IPS-18a (cell line): ENCODE data around the gene STK32B.

Experiments
- H3K27ac ChIP-seq: one replicate; pipeline ENCODE4 v1.5.1; 2013; ENCODE audit warnings: low read length
- H3K27me3 ChIP-seq: one replicate; pipeline ENCODE4 v1.6.1; 2013; ENCODE audit warnings: mild to moderate bottlenecking, low read length; ENCODE audit not compliant: control insufficient read depth, insufficient read depth
- H3K36me3 ChIP-seq: one replicate; pipeline ENCODE4 v1.6.1; 2013; ENCODE audit warnings: low read depth, low read length; ENCODE audit not compliant: control insufficient read depth
- H3K4me1 ChIP-seq: one replicate; pipeline ENCODE4 v1.6.1; 2013; ENCODE audit warnings: low read depth, low read length; ENCODE audit not compliant: control insufficient read depth
- H3K4me3 ChIP-seq: one replicate; pipeline ENCODE4 v1.5.1; 2013; ENCODE audit warnings: low read length
- H3K9ac ChIP-seq: one replicate; pipeline ENCODE4 v1.6.1; 2013; ENCODE audit warnings: mild to moderate bottlenecking, low read length, moderate library complexity
- H3K9me3 ChIP-seq: one replicate; pipeline ENCODE4 v1.6.1; 2013; ENCODE audit warnings: low read depth, low read length; ENCODE audit not compliant: control insufficient read depth

STK32B gene

DNA sequence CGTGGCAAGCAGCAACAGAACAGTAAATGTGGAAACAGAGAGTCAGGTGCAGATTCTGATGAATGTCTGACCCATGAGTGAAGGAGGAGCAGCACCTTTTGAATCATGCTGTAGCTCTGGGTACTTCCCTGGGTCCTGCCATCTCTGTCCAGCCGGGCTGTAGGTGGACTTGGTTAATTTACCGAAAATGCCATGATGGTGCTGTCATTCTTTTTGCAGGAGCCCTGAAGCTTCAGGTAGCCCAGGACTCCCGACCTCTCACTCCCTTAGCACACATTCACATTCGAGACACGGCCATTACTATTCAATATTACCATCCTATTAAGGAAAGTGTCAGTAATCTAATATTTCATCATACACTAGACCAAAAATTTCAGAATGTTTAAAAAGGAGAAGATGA is 320.9 kb downstream of the STK32B start:
- Histone ChIP-seq H3K4me3 (no peak overlapping the region), H3K4me1 (no peaks in the 10 kb centered on the region), H3K27ac (no peak overlapping the region)

DNA sequence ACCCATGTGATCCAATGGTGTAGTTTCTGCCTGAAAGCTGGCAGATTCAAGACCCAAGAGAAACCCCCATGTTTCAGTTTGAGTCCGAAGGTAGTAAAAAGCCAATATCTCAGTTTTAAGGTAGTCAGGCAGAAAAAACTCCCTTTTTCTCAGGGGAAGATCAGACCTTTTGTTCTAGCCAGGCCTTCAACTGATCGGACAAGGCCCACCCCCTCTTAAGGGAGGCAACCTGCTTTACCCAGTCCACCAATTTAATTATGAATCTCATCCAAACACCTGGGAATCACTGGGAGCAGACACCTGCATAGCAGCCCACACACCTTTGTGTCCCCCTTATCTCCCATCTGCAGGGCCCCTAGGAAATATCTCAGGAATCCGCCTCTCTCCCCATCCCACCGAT is 322.0 kb downstream of the STK32B start:
- no peak overlapping the region for H3K4me3 ChIP-seq
- no peak overlapping the region for H3K9ac ChIP-seq
- H3K27me3 ChIP-seq = no peaks in the 10 kb centered on the region
- H3K36me3 ChIP-seq = no peaks in the 10 kb centered on the region
- H3K4me1 ChIP-seq = no peaks in the 10 kb centered on the region
- H3K9me3 ChIP-seq = no peaks in the 10 kb centered on the region
- H3K27ac ChIP-seq = no peak overlapping the region

More for the DNA sequence above, 320.9 kb downstream of the STK32B start:
- Histone ChIP-seq H3K36me3 (no peaks in the 10 kb centered on the region), H3K27me3 (no peaks in the 10 kb centered on the region), H3K9me3 (no peaks in the 10 kb centered on the region), H3K9ac (no peak overlapping the region)

DNA sequence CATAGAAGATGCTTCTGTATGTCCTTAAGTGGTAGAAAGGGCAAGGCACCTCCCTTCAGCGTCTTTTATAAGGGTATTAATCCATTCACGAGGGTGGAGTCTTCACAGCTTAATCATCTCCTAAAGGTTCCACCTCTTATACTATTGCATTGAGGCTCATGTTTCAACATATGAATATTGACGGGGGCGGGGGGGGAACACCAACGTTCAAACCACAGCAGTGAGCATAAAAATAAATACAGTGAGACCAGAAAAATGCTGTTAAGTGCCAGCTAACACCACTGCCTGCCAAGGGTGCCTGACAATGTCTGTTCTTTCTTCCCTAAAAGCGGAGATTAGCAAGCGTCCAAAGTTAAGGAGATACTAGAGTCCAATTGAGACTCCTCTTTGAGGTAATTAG is 323.3 kb downstream of the STK32B start:
- H3K4me3 ChIP-seq = no peak overlapping the region
- no peaks in the 10 kb centered on the region for H3K4me1 ChIP-seq
- H3K27ac ChIP-seq = no peak overlapping the region
- H3K9ac ChIP-seq = no peak overlapping the region
- H3K27me3 ChIP-seq = no peaks in the 10 kb centered on the region
- no peaks in the 10 kb centered on the region for H3K36me3 ChIP-seq
- H3K9me3 ChIP-seq = no peaks in the 10 kb centered on the region

DNA sequence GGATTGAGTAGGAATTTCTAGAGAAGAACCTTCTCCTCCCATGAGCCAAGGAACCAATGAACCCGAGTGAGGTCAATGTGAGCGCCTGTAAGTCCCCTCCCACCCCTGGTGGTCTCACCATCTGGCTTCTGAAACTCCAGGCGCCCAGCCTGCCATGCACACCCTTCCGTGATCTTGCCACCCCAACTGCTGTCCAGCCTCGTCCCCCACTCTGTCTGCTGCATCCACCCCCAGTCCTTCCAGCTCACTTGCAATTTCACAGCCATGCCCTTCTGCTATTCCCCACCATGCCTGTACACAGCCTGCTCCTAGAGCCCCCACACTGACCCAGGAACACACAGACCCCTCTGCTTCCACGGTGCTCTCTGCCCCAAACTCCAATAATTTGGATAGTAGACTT is 323.7 kb downstream of the STK32B start:
- no peaks in the 10 kb centered on the region for H3K4me1 ChIP-seq
- no peaks in the 10 kb centered on the region for H3K27me3 ChIP-seq
- no peak overlapping the region for H3K27ac ChIP-seq
- no peaks in the 10 kb centered on the region for H3K9me3 ChIP-seq
- no peak overlapping the region for H3K9ac ChIP-seq
- H3K36me3 ChIP-seq = no peaks in the 10 kb centered on the region
- no peak overlapping the region for H3K4me3 ChIP-seq

DNA sequence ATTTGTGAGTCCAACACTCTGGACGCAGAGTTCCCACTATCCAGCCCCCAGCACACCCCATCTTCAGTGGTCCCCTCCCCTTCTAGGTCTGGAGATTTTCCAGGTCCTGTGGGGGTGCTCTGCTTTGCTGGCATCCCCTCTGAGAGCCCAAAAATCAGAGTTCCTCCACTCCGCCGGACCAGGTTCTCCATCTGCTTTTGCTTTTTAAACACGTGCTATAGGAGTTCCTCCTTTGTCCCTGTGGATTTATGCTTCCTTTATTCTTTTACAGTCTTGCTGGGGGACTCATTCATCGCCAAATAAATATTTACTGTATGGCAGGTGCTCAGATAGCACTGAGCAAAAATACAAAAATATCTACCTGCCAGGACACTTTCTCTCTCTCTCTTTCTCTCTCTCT is 324.7 kb downstream of the STK32B start:
- H3K4me1 ChIP-seq = no peaks in the 10 kb centered on the region
- no peak overlapping the region for H3K4me3 ChIP-seq
- H3K9ac ChIP-seq = no peak overlapping the region
- H3K27ac ChIP-seq = no peak overlapping the region
- no peaks in the 10 kb centered on the region for H3K27me3 ChIP-seq
- H3K9me3 ChIP-seq = no peaks in the 10 kb centered on the region
- no peaks in the 10 kb centered on the region for H3K36me3 ChIP-seq

DNA sequence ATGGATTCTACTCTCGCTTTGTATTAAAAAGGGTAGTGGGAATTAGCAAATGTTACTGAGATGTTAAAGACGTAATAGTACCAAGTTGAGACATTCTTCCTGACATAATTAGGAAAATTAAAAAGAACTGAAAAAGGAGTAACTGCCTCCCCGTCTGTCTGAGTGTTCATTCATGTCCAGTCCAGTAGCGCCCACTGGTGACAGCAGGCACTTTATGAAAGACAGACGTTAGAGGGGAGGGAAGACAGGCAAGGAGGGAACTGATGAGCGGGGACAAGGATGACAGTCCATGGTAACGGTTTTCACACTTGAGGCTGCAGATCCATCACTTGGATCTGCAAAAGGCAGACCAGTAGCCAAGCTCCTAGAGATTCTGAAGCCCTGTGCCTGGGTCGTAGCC is 326.7 kb downstream of the STK32B start:
- Histone ChIP-seq H3K4me3 (no peak overlapping the region), H3K4me1 (no peaks in the 10 kb centered on the region), H3K27me3 (no peaks in the 10 kb centered on the region), H3K9ac (no peak overlapping the region), H3K36me3 (no peaks in the 10 kb centered on the region), H3K27ac (no peak overlapping the region), H3K9me3 (no peaks in the 10 kb centered on the region)

DNA sequence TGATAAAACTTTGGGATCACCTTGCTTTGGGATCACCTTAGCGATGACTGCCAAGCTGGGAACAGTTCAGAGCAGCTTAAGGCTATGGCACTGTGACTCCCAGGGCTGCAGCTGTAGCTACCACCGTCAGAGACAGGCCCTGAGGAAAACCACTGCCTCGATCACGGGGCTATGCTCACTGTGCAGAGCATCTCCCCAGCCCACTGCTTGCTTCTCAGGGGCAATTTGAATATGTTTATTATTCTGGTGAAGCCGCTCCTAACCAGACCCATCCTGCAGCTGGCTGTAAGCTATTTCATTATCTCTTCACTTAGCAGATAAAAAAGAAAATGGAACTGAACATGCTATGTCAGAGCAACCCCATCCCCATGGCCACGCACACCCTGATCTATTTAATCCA is 328.6 kb downstream of the STK32B start:
- H3K9ac ChIP-seq = no peak overlapping the region
- H3K36me3 ChIP-seq = no peaks in the 10 kb centered on the region
- no peak overlapping the region for H3K4me3 ChIP-seq
- no peak overlapping the region for H3K27ac ChIP-seq
- no peaks in the 10 kb centered on the region for H3K9me3 ChIP-seq
- no peaks in the 10 kb centered on the region for H3K27me3 ChIP-seq
- no peaks in the 10 kb centered on the region for H3K4me1 ChIP-seq

DNA sequence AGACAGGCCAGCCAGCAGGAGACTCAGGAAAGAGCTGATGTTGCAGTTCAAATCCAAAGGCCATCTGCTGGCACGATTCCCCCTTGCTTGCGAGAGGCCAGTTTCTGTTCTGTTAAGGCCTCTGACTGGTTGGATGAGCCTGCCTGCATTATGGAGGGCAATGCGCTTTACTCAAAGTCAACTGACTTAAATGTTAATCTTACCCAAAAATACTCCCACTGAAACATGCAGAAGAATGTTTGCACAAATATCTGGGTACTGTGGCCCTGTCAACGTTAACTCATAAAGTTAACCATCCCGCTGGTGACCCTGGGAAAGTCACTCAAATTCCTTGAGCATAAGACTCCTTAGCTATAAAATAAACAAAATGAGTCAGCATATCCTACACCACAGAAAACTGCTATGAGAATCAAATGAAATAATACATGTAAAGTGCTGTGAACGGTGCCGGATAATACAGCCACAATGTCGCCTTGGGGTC is 330.7 kb downstream of the STK32B start:
- Histone ChIP-seq H3K27ac (no peak overlapping the region), H3K9ac (no peak overlapping the region), H3K4me3 (no peak overlapping the region), H3K4me1 (no peaks in the 10 kb centered on the region), H3K27me3 (no peaks in the 10 kb centered on the region), H3K9me3 (no peaks in the 10 kb centered on the region), H3K36me3 (no peaks in the 10 kb centered on the region)

DNA sequence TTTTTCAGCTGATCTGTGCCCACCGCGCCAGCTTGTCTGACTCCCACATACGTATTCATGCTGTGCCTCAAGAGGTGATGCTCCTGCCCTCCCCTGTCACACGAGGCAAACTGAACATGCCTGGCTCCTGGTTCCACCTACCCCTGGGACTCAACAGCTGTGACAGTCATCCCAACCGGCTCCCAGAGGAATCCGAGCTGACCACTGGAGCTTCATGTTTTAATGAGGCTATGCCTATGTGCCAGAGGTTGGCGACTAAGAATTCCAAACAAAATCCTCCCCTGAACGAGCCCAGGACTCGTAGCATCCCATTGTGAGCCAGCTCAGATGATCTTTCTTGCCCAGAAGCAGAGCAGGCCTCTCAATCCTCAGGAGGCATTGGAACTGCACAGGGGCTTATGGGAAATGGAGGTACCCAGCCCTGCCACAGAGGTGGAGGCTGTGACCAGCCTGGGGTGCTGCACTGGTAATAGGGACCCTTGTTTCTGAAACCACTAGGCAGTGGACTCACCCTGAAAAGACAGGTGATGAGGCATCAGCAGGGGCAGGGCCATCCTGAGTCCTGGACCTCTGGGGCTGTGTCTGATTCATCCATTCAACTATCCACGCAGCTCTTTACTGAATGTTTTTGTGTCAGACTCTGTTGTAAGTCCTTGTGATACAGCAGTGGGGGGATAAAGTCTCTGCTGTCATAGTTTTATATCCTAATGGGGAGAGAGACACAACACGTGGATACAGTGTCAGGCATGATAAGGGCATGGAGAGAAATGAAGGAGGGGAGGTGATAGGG is 332.1 kb downstream of the STK32B start:
- no peaks in the 10 kb centered on the region for H3K36me3 ChIP-seq
- H3K27me3 ChIP-seq = no peaks in the 10 kb centered on the region
- H3K4me3 ChIP-seq = no peak overlapping the region
- H3K27ac ChIP-seq = no peak overlapping the region
- no peaks in the 10 kb centered on the region for H3K4me1 ChIP-seq
- H3K9ac ChIP-seq = no peak overlapping the region
- no peaks in the 10 kb centered on the region for H3K9me3 ChIP-seq

DNA sequence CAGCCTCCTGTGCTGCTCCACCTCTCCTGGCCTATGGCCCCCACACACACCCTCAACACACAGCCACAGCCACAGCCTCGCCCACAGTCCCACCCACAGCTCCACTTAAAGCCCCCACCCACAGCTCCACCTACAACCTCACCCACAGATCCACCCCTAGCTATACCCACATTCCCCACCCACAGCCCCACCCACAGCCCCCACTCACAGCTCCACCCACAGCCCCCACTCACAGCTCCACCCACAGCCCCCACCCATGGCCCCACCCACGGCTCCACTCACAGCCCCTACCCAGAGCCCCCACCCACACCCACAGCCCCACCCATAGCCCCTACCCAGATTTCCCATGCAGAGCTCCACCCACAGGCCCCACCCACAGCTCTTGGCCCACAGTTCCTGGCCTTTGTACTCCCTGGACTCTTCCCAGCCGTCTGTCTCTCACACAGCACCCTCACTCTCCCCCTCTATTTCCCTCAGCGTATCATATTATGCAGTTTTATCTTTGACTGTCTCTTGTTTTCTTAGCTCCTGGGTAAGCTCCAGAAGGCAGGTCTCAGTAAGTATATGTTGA is 334.5 kb downstream of the STK32B start:
- no peak overlapping the region for H3K4me3 ChIP-seq
- no peaks in the 10 kb centered on the region for H3K9me3 ChIP-seq
- H3K4me1 ChIP-seq = no peaks in the 10 kb centered on the region
- H3K27me3 ChIP-seq = no peaks in the 10 kb centered on the region
- no peaks in the 10 kb centered on the region for H3K36me3 ChIP-seq
- no peak overlapping the region for H3K27ac ChIP-seq
- no peak overlapping the region for H3K9ac ChIP-seq

DNA sequence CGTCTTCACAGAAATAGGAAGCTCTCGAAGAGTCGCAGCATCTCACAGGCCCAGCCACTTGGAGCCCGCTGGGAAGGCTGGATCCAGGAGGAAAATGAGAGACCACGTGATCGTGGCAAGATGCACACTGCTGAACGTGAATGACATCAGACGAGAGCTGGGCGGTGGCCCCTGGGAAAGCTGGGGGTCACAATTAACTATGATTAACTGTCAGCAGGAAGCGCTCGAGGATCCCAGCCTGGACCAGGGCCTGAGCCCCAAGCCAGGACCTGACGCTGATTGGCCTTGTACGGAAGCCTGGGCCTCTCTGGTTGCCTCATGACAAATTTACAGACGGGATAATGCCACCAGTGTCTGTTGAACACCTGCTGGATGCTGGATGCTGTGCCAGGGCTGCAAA is 335.6 kb downstream of the STK32B start:
- no peak overlapping the region for H3K4me3 ChIP-seq
- no peaks in the 10 kb centered on the region for H3K36me3 ChIP-seq
- no peaks in the 10 kb centered on the region for H3K9me3 ChIP-seq
- no peak overlapping the region for H3K27ac ChIP-seq
- H3K27me3 ChIP-seq = no peaks in the 10 kb centered on the region
- no peak overlapping the region for H3K9ac ChIP-seq
- no peaks in the 10 kb centered on the region for H3K4me1 ChIP-seq

DNA sequence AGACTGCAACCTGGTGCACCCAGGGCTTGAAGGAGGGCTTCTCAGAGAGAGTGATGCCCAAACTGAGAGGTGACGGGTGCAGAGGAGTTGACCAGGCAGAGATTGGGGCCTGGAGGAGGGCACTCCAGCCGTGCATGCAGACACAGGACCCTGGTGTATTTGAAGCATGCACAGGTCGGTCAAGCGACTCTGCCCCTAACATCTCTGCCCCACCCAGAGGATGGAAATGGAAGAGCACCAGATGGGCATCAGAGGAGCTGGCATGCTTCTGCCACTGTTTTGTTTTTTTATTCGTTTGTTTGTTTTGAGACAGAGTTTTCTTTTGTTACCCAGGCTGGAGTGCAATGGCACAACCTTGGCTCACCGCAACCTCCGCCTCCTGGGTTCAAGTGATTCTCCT is 336.2 kb downstream of the STK32B start:
- Histone ChIP-seq H3K27ac (no peak overlapping the region), H3K36me3 (no peaks in the 10 kb centered on the region), H3K4me1 (no peaks in the 10 kb centered on the region), H3K27me3 (no peaks in the 10 kb centered on the region), H3K4me3 (no peak overlapping the region), H3K9me3 (no peaks in the 10 kb centered on the region), H3K9ac (no peak overlapping the region)
